Vagina (tissue), 2 donors: ENCODE results near the gene ANGPTL4.

Experiments
- CTCF ChIP-seq, 3 experiments: fragments of 450-650 bp in 2 of 3; fragments of 200-600 bp in 1 of 3; sonication (generic) in 1 of 3; IDR thresholded peaks; one replicate each; pipeline ENCODE4 v1.5.1; 2017 to 2019; ENCODE audit warnings: antibody characterized with exemption in 3 of 3, mild to moderate bottlenecking in 2 of 3, moderate library complexity in 2 of 3
- POLR2AphosphoS5 ChIP-seq, 2 donors: sonication (generic); formaldehyde crosslinking; IDR thresholded peaks; one replicate each; pipeline ENCODE4 v1.9.0; 2017; ENCODE audit warnings: antibody characterized with exemption in 2 of 2, mild to moderate bottlenecking in 2 of 2, low read depth in 1 of 2; ENCODE audit not compliant: insufficient read depth in 1 of 2

DNA sequence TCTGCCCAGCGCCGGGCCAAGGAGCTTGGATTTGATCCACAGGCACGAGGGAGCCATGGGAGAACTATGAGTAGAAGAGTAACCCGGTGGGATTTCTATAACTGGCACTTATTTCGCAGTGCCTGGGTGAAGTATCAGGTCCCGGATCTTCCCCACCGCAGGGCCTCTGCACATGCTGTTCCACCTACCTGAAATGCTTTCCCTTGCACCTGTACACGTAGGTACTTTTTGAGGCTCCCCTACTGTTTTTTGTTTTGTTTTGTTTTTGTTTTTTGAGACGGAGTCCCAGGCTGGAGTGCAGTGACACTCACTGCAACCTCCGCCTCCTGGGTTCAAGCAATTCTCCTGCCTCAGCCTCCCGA lies 20.5 kb upstream of the ANGPTL4 start:
- TF ChIP-seq CTCF (IDR thresholded peaks at IDR 0.05) (no peak), POLR2AphosphoS5 (IDR thresholded peaks at IDR 0.05; ENCODE audit: insufficient read depth in 1 of 2, low read depth in 1 of 2) (no peak)
